Fibroblast of lung (primary cell): Measurements from ENCODE around the gene LDLRAD3. TPM values are rescaled to one million over a fixed set of nuclear protein-coding genes. Genes with fewer than 3 reads are reported as not detected.

Experiments
- DNase-seq, 2 donors: peaks; one replicate each; pipeline versions ENCODE4 v3.0.0 to v3.0.0-alpha.2; 2010; ENCODE audit warnings: low read depth in 2 of 2
- H2AFZ ChIP-seq: 2 replicates; pipeline ENCODE4 v1.5.1; 2012; ENCODE audit warnings: low read length, control low read depth, inconsistent platforms
- H3K27ac ChIP-seq: 2 replicates; pipeline ENCODE4 v1.5.1; 2011; ENCODE audit warnings: low read length, control low read depth; ENCODE audit not compliant: insufficient read depth
- H3K27me3 ChIP-seq: 2 replicates; pipeline ENCODE4 v1.5.1; 2011; ENCODE audit warnings: mild to moderate bottlenecking, low read length; ENCODE audit not compliant: control insufficient read depth, insufficient read depth
- H3K36me3 ChIP-seq: 2 replicates; pipeline ENCODE4 v1.5.1; 2011; ENCODE audit warnings: low read length; ENCODE audit not compliant: control insufficient read depth, insufficient read depth
- H3K4me1 ChIP-seq: 2 replicates; pipeline ENCODE4 v1.5.1; 2011; ENCODE audit warnings: low read length; ENCODE audit not compliant: control insufficient read depth, insufficient read depth; ENCODE audit errors: extremely low read depth
- H3K4me2 ChIP-seq: 2 replicates; pipeline ENCODE4 v1.5.1; 2011; ENCODE audit warnings: low read length, control low read depth; ENCODE audit not compliant: insufficient read depth; ENCODE audit errors: extremely low read depth
- H3K4me3 ChIP-seq, 4 experiments: fragments of 200-600 bp in 1 of 4; sonication (generic) in 1 of 4; replicated peaks in 1 of 4; 2 replicates each; pipeline ENCODE4 v1.5.1; 2011 to 2016; ENCODE audit warnings: low read length in 4 of 4, low read depth in 3 of 4, mild to moderate bottlenecking in 3 of 4, control low read depth in 2 of 4, inconsistent platforms in 1 of 4, mixed read lengths in 1 of 4; ENCODE audit not compliant: insufficient read depth in 1 of 4; ENCODE audit errors: control extremely low read depth in 1 of 4
- H3K79me2 ChIP-seq: 2 replicates; pipeline ENCODE4 v1.5.1; 2012; ENCODE audit warnings: mild to moderate bottlenecking, low read length, inconsistent platforms; ENCODE audit not compliant: control insufficient read depth, insufficient read depth
- H3K9ac ChIP-seq: 2 replicates; pipeline ENCODE4 v1.5.1; 2011; ENCODE audit warnings: mild to moderate bottlenecking, low read length, control low read depth; ENCODE audit not compliant: insufficient read depth
- H3K9me3 ChIP-seq: 2 replicates; pipeline ENCODE4 v1.5.1; 2012; ENCODE audit warnings: low read depth, low read length; ENCODE audit not compliant: control insufficient read depth, insufficient read depth
- H4K20me1 ChIP-seq: 2 replicates; pipeline ENCODE4 v1.5.1; 2011; ENCODE audit warnings: low read length; ENCODE audit not compliant: control insufficient read depth, insufficient read depth; ENCODE audit errors: extremely low read depth
- CTCF ChIP-seq, 2 donors: IDR thresholded peaks in 1 of 2; conservative IDR thresholded peaks in 1 of 2; 1 replicate in 1 of 2; 2 replicates in 1 of 2; pipeline ENCODE4 v1.5.1; 2011 to 2012; ENCODE audit warnings: low read length in 2 of 2, control low read depth in 1 of 2, inconsistent platforms in 1 of 2, low read depth in 1 of 2, mild to moderate bottlenecking in 1 of 2
- EZH2 ChIP-seq: IDR thresholded peaks from 2 replicates; pipeline ENCODE4 v1.5.1; 2012; ENCODE audit warnings: low read length, control low read depth, mild to moderate bottlenecking; ENCODE audit errors: missing control alignments
- polyA plus RNA-seq, 2 donors: library from polyadenylated mRNA; depleted of rRNA in 1 of 2; stranded (reverse) in 1 of 2; unstranded in 1 of 2; fragments of >200 nt; gene quantifications; 2 replicates each; pipeline ENCODE4 v1.2.1, GENCODE V29; 2011 to 2012; ENCODE audit warnings: missing spikeins in 1 of 2
- total RNA-seq: library from RNA; depleted of rRNA; stranded (reverse); fragments of >200 nt; gene quantifications from 2 replicates; pipeline ENCODE4 v1.2.1, GENCODE V29; 2014

LDLRAD3 gene
- total and polyA plus RNA-seq, 2 donors (not counting 1 experiment from before 2014, with no cell fraction given): 3.8 to 7.8 TPM

DNA sequence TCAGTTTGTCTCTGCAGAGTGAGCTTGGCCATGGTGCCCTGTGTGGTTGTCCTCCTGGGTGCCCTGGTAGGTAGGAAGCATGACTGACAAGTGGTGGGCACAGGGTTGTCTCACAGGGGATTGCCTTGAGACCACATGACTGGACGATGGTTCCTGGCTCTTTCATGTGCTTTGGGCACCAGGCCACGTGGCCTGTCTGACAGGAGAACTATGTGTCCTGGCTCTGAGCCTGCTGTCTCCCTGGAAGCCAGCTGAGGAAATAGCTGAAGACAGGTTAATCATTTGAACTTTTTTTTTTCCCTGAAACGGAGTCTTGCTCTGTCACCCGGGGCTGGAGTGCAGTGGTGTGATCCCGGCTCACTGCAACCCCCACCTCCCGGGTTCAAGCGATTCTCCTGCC, 93.2 kb downstream of the LDLRAD3 start:
- Histone ChIP-seq H3K79me2 (no peaks in the 10 kb centered on the region), H3K9me3 (no peaks in the 10 kb centered on the region), H3K4me2 (no peak overlapping the region), H3K4me1 (peaks cover 12% of the 10 kb centered on the region), H3K27me3 (no peaks in the 10 kb centered on the region), H3K9ac (no peak overlapping the region), H2AFZ (no peak overlapping the region), H3K27ac (no peak overlapping the region), H4K20me1 (no peaks in the 10 kb centered on the region), H3K36me3 (no peaks in the 10 kb centered on the region), H3K4me3 (no peak overlapping the region)
- DNase-seq: peak in 1 of 2 donors; percentile 69
- TF ChIP-seq CTCF (conservative IDR thresholded peaks at IDR 0.05 in 1 of 2, IDR thresholded peaks at IDR 0.05 in 1 of 2; ENCODE audit: low read depth in 1 of 2, low read length in 2 of 2): no peak
- no peak for TF ChIP-seq EZH2

DNA sequence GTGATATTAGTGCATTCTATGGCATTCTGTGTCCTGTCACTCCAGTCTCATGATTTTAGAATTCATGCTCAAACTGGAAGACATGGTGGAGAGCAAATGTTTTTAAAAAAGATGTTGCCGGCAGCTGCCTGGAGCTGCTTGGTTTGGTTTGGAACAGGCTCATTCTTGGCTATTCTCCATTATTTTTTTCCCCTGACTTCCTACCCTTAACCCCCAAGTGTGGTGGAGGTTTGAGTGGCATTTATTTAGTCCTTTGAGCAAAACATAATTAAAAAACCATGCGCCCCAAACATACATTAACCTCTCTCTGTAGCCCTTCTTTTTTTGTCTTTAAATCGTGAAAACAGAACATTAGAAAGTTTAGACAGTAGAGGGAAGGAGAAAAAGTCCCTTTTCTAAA, 94.7 kb downstream of the LDLRAD3 start:
- Histone ChIP-seq H3K4me2 (peak overlapping the region; percentile 47), H3K4me1 (peaks cover 12% of the 10 kb centered on the region), H3K9me3 (no peaks in the 10 kb centered on the region), H3K27ac (peak overlapping the region; percentile 60), H3K79me2 (no peaks in the 10 kb centered on the region), H2AFZ (no peak overlapping the region), H3K9ac (no peak overlapping the region), H3K4me3 (no peak overlapping the region), H3K27me3 (no peaks in the 10 kb centered on the region), H3K36me3 (no peaks in the 10 kb centered on the region), H4K20me1 (no peaks in the 10 kb centered on the region)
- peak in 1 of 2 donors; percentile 47 for DNase-seq
- no peak for TF ChIP-seq EZH2
- no peak for TF ChIP-seq CTCF (conservative IDR thresholded peaks at IDR 0.05 in 1 of 2, IDR thresholded peaks at IDR 0.05 in 1 of 2; ENCODE audit: low read depth in 1 of 2, low read length in 2 of 2)

- DNase-seq: no peak
- Histone ChIP-seq H2AFZ (no peak overlapping the region), H3K4me3 (no peak overlapping the region), H3K9ac (no peak overlapping the region), H3K4me2 (no peak overlapping the region), H3K36me3 (no peaks in the 10 kb centered on the region), H3K9me3 (no peaks in the 10 kb centered on the region), H4K20me1 (no peaks in the 10 kb centered on the region), H3K27ac (peak overlapping the region; percentile 60), H3K79me2 (no peaks in the 10 kb centered on the region), H3K27me3 (no peaks in the 10 kb centered on the region), H3K4me1 (peaks cover 12% of the 10 kb centered on the region)
- TF ChIP-seq CTCF (conservative IDR thresholded peaks at IDR 0.05 in 1 of 2, IDR thresholded peaks at IDR 0.05 in 1 of 2; ENCODE audit: low read depth in 1 of 2, low read length in 2 of 2): no peak
- no peak for TF ChIP-seq EZH2
Measured at GRCh38 chr11:36039471-36039870, 95.6 kb downstream of the LDLRAD3 start.
